ENCODE data around the gene MRPS2.
"Not testable (repeated sequence)": the region's sequence is repeated elsewhere in the genome, so short reads cannot be mapped to it uniquely, and the experiment has no call there.

The MRPS2 gene

GRCh38 chr9:135535631-135536030 is 35.1 kb downstream of the MRPS2 start:
- H3K36me3 ChIP-seq (ENCODE audit: control insufficient read depth, insufficient read depth, low read length); H3K9me3 ChIP-seq (ENCODE audit: control insufficient read depth, insufficient read depth, low read length); H3K4me1 ChIP-seq (ENCODE audit: control insufficient read depth, insufficient read depth, low read length); H3K9ac ChIP-seq (ENCODE audit: low read depth, low read length); H3K4me3 ChIP-seq (ENCODE audit: low read depth, low read length); H3K27me3 ChIP-seq (ENCODE audit: control insufficient read depth, insufficient read depth, low read length): not testable (repeated sequence)

DNA sequence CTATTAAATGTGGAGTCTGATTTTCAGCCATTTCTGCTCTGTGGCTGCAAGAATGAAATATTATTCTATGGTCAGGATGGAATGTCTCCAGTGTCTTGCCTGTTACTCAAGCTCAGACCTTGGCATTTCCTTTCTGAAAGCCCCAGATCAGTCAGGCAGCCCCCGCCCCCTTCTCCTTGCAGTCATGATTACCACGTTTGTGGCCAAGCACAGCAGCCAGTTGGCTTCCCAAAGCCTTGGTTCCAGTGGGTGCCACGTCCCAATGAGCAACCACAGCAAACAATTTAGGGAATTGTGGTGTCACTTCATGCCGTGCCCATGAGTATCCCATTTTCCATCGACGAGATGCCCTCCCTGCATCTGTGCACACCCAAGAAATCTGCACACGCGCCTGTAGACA is 35.7 kb downstream of the MRPS2 start:
- H3K9me3 ChIP-seq (ENCODE audit: control insufficient read depth, insufficient read depth, low read length) = no peaks in the 10 kb centered on the region
- H3K4me3 ChIP-seq (ENCODE audit: low read depth, low read length) = no peak overlapping the region
- H3K4me1 ChIP-seq (ENCODE audit: control insufficient read depth, insufficient read depth, low read length) = no peaks in the 10 kb centered on the region
- H3K9ac ChIP-seq (ENCODE audit: low read depth, low read length) = no peak overlapping the region
- no peaks in the 10 kb centered on the region for H3K36me3 ChIP-seq (ENCODE audit: control insufficient read depth, insufficient read depth, low read length)
- no peaks in the 10 kb centered on the region for H3K27me3 ChIP-seq (ENCODE audit: control insufficient read depth, insufficient read depth, low read length)

GRCh38 chr9:135543262-135543894 is 42.9 kb downstream of the MRPS2 start:
- not testable (repeated sequence) for H3K4me1 ChIP-seq (ENCODE audit: control insufficient read depth, insufficient read depth, low read length); H3K4me3 ChIP-seq (ENCODE audit: low read depth, low read length)

GRCh38 chr9:135544981-135545635 is 44.6 kb downstream of the MRPS2 start:
- no peaks in the 10 kb centered on the region for H3K9me3 ChIP-seq (ENCODE audit: control insufficient read depth, insufficient read depth, low read length)
- H3K36me3 ChIP-seq (ENCODE audit: control insufficient read depth, insufficient read depth, low read length) = no peaks in the 10 kb centered on the region
- no peak overlapping the region for H3K9ac ChIP-seq (ENCODE audit: low read depth, low read length)
- no peaks in the 10 kb centered on the region for H3K4me1 ChIP-seq (ENCODE audit: control insufficient read depth, insufficient read depth, low read length)
- H3K27me3 ChIP-seq (ENCODE audit: control insufficient read depth, insufficient read depth, low read length) = no peaks in the 10 kb centered on the region
- H3K4me3 ChIP-seq (ENCODE audit: low read depth, low read length) = no peak overlapping the region

More at GRCh38 chr9:135543262-135543894, 42.9 kb downstream of the MRPS2 start:
- not testable (repeated sequence) for H3K36me3 ChIP-seq (ENCODE audit: control insufficient read depth, insufficient read depth, low read length); H3K9ac ChIP-seq (ENCODE audit: low read depth, low read length); H3K9me3 ChIP-seq (ENCODE audit: control insufficient read depth, insufficient read depth, low read length); H3K27me3 ChIP-seq (ENCODE audit: control insufficient read depth, insufficient read depth, low read length)

- H3K27me3 ChIP-seq (ENCODE audit: control insufficient read depth, insufficient read depth, low read length); H3K9ac ChIP-seq (ENCODE audit: low read depth, low read length); H3K9me3 ChIP-seq (ENCODE audit: control insufficient read depth, insufficient read depth, low read length); H3K4me3 ChIP-seq (ENCODE audit: low read depth, low read length); H3K4me1 ChIP-seq (ENCODE audit: control insufficient read depth, insufficient read depth, low read length); H3K36me3 ChIP-seq (ENCODE audit: control insufficient read depth, insufficient read depth, low read length): not testable (repeated sequence)
Observed at GRCh38 chr9:135545646-135546176, 45.2 kb downstream of the MRPS2 start, which contains the start of gene OBP2A. OBP2A (plus strand) TSS chr9:135546126; CDS start chr9:135546181, 55 bp downstream.

DNA sequence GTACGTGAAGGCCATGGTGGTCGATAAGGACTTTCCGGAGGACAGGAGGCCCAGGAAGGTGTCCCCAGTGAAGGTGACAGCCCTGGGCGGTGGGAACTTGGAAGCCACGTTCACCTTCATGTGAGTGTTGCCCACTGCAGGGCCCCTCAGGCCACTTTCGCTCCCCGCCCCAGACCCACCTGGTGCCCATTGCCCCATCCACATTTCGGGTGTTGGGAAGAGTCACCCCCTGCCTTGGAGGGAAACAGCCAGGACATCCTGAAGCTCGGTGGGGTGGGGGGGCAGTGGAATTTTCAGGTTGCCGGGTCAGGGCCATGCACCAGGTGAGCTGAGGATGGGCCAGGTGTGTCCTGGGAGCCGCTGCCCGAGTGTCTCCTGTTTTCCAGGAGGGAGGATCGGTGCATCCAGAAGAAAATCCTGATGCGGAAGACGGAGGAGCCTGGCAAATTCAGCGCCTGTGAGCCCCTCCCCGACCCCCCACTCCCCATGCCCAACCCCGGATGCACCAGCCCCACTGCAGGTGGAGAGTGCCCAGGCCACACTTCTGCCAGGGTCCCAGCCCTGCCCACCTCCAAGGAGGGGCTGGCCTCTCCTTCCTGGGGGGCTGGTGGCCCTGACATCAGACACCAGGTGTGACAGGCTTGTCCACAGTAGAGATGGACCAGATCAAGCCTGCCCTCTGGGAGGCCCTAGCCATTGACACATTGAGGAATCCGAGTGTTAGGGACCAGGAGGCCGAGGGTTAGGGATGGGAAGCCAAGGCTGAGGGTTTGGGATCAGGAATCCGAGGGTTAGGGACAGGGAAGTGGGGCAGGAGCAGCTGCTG is 46.5 kb downstream of the MRPS2 start:
- H3K36me3 ChIP-seq (ENCODE audit: control insufficient read depth, insufficient read depth, low read length); H3K4me3 ChIP-seq (ENCODE audit: low read depth, low read length); H3K9me3 ChIP-seq (ENCODE audit: control insufficient read depth, insufficient read depth, low read length); H3K9ac ChIP-seq (ENCODE audit: low read depth, low read length); H3K4me1 ChIP-seq (ENCODE audit: control insufficient read depth, insufficient read depth, low read length); H3K27me3 ChIP-seq (ENCODE audit: control insufficient read depth, insufficient read depth, low read length): not testable (repeated sequence)

GRCh38 chr9:135547756-135548736 is 47.6 kb downstream of the MRPS2 start:
- no peak overlapping the region for H3K9ac ChIP-seq (ENCODE audit: low read depth, low read length)
- no peaks in the 10 kb centered on the region for H3K9me3 ChIP-seq (ENCODE audit: control insufficient read depth, insufficient read depth, low read length)
- H3K4me1 ChIP-seq (ENCODE audit: control insufficient read depth, insufficient read depth, low read length) = no peaks in the 10 kb centered on the region
- no peaks in the 10 kb centered on the region for H3K27me3 ChIP-seq (ENCODE audit: control insufficient read depth, insufficient read depth, low read length)
- H3K36me3 ChIP-seq (ENCODE audit: control insufficient read depth, insufficient read depth, low read length) = no peaks in the 10 kb centered on the region
- no peak overlapping the region for H3K4me3 ChIP-seq (ENCODE audit: low read depth, low read length)

DNA sequence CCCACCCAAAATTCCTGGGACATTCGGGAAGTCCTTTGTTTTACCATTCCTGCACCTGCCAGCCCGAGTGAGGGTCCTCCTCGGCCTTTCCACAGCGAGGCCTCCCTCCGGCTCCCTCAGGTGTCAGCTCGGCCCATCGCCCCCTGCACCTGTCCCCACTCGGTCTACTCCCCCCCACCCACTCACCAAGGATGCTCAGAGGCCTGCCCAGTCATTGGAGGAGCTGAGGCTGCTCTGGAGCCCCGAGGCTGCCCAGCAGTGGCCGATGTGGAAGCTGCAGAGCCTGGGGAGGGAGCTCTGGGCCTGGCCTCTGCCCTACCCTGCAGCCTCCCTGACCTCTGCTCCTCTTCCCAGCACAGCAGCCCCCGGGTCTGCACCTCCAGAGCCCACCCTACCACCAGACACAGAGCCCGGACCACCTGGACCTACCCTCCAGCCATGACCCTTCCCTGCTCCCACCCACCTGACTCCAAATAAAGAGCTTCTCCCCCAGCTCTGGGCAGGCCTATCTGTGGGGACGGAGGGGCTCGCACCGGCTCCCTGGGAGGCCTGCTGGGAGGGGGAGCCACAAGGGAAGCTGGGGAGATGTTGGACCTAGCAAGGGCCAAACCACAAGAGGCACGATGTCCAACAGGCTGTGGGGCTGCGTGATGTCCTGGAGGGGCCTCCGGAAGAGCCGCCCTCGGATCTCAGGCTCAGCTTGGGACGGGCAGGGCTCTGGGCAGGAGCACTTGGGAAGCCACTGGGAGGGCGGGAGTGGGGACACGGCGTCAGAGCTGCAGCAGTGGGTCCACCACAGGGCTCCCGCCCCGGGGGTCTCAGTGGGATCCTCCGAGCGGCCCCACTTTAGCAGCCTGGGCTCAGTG is 49.2 kb downstream of the MRPS2 start:
- H3K27me3 ChIP-seq (ENCODE audit: control insufficient read depth, insufficient read depth, low read length); H3K4me3 ChIP-seq (ENCODE audit: low read depth, low read length); H3K9me3 ChIP-seq (ENCODE audit: control insufficient read depth, insufficient read depth, low read length); H3K36me3 ChIP-seq (ENCODE audit: control insufficient read depth, insufficient read depth, low read length); H3K4me1 ChIP-seq (ENCODE audit: control insufficient read depth, insufficient read depth, low read length); H3K9ac ChIP-seq (ENCODE audit: low read depth, low read length): not testable (repeated sequence)

DNA sequence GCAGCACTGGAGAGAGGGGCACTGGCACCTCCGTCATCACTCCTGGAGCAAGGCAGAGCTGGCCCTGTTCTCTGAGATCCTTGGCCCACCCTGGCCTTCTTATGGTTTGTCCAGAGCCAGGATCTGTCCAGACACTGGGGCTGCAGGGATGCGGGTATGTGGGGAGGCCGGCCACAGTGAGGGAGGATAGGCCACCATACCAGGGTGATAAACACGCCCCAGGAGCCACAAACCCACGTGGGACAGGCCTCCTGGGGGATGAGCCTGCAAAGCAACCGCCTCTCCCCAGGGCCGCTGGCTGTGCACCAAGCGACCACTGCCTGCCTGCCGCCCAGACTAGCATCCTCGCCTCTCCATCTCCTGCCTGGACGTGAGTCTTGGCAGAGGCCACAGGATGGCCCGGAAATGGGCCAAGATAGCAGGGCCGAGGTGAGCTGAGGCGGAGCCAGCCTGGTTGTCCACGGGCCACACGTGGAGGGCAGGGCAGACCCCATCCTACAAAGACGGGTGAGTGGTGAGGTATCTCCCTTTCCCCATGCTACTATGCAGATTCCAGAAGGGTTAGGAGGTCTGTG is 49.9 kb downstream of the MRPS2 start:
- no peaks in the 10 kb centered on the region for H3K4me1 ChIP-seq (ENCODE audit: control insufficient read depth, insufficient read depth, low read length)
- no peaks in the 10 kb centered on the region for H3K36me3 ChIP-seq (ENCODE audit: control insufficient read depth, insufficient read depth, low read length)
- no peak overlapping the region for H3K9ac ChIP-seq (ENCODE audit: low read depth, low read length)
- no peaks in the 10 kb centered on the region for H3K9me3 ChIP-seq (ENCODE audit: control insufficient read depth, insufficient read depth, low read length)
- H3K4me3 ChIP-seq (ENCODE audit: low read depth, low read length) = no peak overlapping the region
- H3K27me3 ChIP-seq (ENCODE audit: control insufficient read depth, insufficient read depth, low read length) = no peaks in the 10 kb centered on the region

- Histone ChIP-seq H3K27me3 (ENCODE audit: control insufficient read depth, insufficient read depth, low read length) (no peaks in the 10 kb centered on the region), H3K9me3 (ENCODE audit: control insufficient read depth, insufficient read depth, low read length) (no peaks in the 10 kb centered on the region), H3K4me3 (ENCODE audit: low read depth, low read length) (no peak overlapping the region), H3K4me1 (ENCODE audit: control insufficient read depth, insufficient read depth, low read length) (no peaks in the 10 kb centered on the region), H3K9ac (ENCODE audit: low read depth, low read length) (no peak overlapping the region), H3K36me3 (ENCODE audit: control insufficient read depth, insufficient read depth, low read length) (no peaks in the 10 kb centered on the region)
Observed at GRCh38 chr9:135551031-135551430, 50.5 kb downstream of the MRPS2 start.

All from iPS-15b (cell line).